ENCODE data around the gene SUN2.

DNA sequence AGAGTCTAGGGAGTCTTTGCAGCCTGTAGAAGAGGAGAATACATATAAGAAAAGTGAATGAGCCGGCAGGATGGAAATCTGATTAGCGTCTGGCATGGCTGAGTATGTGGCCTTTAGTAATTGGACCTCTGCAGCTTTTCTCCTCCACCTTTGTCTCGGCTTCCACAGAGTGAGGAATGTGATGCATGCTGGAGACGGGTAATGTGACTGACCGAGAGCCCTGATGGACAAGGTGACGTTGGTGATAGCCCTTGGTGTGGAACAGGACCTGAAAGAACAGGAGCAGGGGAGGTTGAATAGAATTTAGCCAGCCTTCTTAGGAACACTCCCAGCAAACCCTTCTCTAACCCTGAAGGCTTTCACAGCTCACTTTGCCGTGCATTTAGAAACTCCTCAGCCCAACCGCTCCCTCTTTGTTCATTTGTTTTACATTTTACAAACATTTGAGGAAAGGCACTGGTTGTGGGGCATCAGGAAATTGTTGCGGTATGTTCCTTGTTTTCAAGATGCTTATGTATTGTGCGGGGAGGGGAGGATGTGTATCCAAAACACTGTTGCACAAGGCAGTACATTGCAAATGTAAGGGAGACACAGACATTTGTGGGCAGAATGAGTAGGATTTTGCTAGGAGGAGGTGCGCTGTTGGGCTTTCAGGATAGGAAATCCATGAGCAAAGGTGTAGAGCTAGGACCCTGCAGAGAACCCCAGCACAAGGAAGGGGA is 43.2 kb downstream of the SUN2 start:
- TF ChIP-seq PHF8 (CRISPR knock-in tag; IDR thresholded peaks at IDR 0.05) (no peak), ZNF839 (CRISPR knock-in tag; IDR thresholded peaks at IDR 0.05; ENCODE audit: borderline replicate concordance) (no peak), EP300 (IDR thresholded peaks at IDR 0.05; ENCODE audit: low read depth in 2 of 2, low read length in 2 of 2) (no peak), EP300 (CRISPR knock-in tag; IDR thresholded peaks at IDR 0.05; ENCODE audit: borderline replicate concordance) (no peak)
- TF ChIP-seq, protein P1, sequence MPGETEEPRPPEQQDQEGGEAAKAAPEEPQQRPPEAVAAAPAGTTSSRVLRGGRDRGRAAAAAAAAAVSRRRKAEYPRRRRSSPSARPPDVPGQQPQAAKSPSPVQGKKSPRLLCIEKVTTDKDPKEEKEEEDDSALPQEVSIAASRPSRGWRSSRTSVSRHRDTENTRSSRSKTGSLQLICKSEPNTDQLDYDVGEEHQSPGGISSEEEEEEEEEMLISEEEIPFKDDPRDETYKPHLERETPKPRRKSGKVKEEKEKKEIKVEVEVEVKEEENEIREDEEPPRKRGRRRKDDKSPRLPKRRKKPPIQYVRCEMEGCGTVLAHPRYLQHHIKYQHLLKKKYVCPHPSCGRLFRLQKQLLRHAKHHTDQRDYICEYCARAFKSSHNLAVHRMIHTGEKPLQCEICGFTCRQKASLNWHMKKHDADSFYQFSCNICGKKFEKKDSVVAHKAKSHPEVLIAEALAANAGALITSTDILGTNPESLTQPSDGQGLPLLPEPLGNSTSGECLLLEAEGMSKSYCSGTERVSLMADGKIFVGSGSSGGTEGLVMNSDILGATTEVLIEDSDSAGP (CRISPR knock-in tag; IDR thresholded peaks at IDR 0.05; ENCODE audit: borderline replicate concordance): no peak

All from HepG2 (cell line).